Measurements from ENCODE around the gene YJEFN3. TPM values are rescaled to one million over a fixed set of nuclear protein-coding genes. Genes with fewer than 3 reads are reported as not detected.

The YJEFN3 gene
- total RNA-seq, 1 donor from 2014 or later: 0.69 TPM

Other genes with a start within 250 kb of the YJEFN3 start
- 26.6 TPM for gene SUGP1, start 208.4 kb upstream of the YJEFN3 start, total RNA-seq
- gene MAU2, start 208.1 kb upstream of the YJEFN3 start, total RNA-seq: 39.3 TPM
- 24.3 TPM for gene GATAD2A, start 123.2 kb upstream of the YJEFN3 start, total RNA-seq
- 0.39 TPM for gene TSSK6, start 13.4 kb upstream of the YJEFN3 start, total RNA-seq
- gene NDUFA13, start 12.7 kb upstream of the YJEFN3 start, total RNA-seq: 102 TPM
- 0.49 TPM for gene CILP2, start 9.4 kb downstream of the YJEFN3 start, total RNA-seq
- 5.0 TPM for gene PBX4, start 89.8 kb downstream of the YJEFN3 start, total RNA-seq
- gene LPAR2, start 99.3 kb downstream of the YJEFN3 start, total RNA-seq: 4.9 TPM
- 7.2 TPM for gene GMIP, start 114.7 kb downstream of the YJEFN3 start, total RNA-seq
- gene ATP13A1, start 134.8 kb downstream of the YJEFN3 start, total RNA-seq: 18.9 TPM
- gene ZNF101, start 139.9 kb downstream of the YJEFN3 start, total RNA-seq: 5.7 TPM
- gene ZNF14, start 204.2 kb downstream of the YJEFN3 start, total RNA-seq: 13.8 TPM

All from skin of body (tissue), 1 donor.